HG02885 (cell line): Measurements from ENCODE around the gene EIF5A2.
A peak's percentile ranks its signal among the peaks of the same experiment; 100 is the strongest.
"Not testable (repeated sequence)": the region's sequence is repeated elsewhere in the genome, so short reads cannot be mapped to it uniquely, and the experiment has no call there.

ENCODE experiments used
- ATAC-seq: cut with Tn5 transposase; IDR thresholded peaks from one replicate; pipeline ENCODE4 v1.9.1; 2021; ENCODE audit warnings: mild to moderate bottlenecking; ENCODE audit not compliant: unreplicated experiment, poor library complexity

EIF5A2 gene

DNA sequence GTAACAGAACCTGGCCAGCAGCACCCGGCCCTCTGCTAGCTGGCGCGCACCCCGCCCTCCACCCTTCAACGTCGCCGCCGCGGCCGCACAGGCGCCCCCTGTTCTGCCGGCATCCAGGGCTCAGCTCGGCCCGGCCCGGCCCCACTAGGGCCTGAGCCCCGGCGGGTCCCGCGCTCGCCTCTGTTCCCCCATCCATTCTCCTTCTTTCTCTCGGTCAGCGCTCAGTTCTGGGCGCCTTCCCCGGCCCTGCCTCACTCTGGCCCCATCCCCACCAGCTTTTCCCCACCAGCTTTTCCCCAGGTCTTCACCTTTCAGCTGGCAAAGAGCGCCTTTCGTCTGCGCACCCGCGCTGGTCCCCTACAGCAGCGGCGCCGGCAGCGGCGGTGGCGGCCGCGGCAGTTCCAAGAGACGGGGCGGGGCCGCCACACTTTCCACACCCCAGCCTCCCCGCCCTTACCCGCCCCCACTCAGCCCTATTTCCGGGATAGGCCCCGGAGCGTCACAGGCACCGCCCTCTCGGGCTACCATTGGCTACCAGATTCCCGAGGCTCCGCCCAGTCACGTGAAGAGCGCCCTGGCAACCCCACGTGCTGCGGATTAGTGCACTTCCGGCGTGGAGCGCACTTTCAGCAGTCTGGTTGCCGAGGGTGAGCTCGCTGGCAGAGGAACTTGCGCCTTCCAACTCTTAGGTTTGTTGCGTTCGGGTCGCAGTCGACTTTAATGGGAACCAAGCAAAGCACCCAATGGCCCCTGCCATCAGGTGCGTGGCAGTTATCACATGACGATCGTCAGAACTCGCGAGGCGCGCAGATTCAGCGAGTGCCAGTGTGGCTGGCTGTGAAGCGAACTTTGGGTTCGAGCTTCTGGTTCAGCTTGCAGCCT lies at the start of gene EIF5A2:
Gene EIF5A2 (minus strand): TSS at position 403 of the 882 bp plus-strand sequence. CDS start 831 bp downstream, outside the sequence.
- peak; percentile 92 for ATAC-seq

DNA sequence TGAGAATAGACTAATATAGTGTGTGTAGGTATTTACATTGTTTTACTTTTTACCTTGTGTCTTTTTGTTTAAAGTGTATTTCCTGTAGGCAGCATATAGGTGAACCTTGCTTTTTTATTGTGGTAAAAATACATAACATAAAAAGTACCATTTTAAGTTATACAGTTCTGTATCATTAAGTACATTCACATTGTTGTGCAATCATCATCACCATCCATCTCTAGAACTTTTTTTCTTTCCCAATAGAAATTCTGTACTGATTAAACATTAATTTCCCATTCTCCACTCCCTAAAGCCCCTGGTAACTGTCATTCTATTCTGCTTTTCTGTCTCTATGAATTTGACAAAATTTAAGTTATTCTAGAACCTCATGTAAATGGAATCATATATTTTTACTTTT lies 48.2 kb upstream of the EIF5A2 start:
- no peak for ATAC-seq

DNA sequence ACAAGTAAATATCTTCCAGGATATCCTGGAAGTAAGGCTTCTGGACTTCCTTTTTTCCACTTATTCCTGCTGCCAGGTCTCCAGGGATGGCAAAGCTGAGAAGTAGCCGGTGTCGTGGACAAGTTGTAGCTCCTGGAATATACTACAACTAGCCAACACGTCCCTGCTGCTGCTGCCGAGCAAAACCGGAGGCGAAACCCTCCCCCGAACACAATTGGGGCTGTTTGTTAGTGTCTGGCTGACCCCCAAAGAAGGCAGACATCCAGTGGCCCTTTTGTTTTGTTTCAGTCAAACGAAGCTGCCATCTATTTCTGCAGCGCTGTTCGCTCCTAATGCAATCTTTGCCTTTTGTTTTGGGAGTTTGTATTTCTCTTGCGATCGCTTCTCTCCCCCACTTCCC lies 45.3 kb upstream of the EIF5A2 start:
- ATAC-seq = no peak

DNA sequence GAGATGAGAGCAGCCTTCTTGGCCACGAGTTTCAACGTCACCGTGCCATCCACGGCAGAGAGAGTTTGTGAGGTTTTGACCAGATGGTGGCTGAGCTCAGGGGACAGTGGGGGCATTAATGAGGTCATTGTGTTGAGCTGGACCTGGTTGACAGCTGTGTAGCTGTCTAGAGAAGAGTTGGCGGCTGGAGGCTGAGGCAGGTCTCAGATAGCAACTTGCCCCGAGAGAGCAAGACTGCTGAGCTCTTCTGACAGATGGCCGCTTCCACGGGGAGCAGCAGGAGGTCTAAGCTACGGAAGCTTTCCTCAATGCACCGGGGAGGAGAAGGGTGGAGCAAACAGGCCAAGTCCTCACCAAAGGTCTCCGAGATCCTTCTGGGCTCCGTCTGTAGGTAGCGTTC lies 44.8 kb upstream of the EIF5A2 start:
- no peak for ATAC-seq

DNA sequence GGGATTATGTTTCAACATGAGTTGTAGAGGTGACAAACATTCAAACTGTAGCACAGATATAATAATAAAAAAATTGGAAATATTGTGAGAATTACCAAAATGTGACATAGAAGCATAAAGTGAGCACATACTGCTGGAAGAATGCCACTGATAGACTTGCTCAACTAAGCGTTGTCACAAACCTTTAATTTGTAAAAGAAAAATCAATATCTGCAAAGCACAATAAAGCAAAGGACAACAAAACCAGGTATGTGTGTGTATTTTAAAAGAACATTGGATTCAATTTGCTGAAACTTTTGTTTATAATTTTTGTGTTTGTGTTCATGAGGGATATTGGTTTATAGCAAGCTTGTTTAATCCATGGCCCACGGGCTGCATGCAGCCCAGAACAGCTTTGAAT lies 40.8 kb upstream of the EIF5A2 start:
- no peak for ATAC-seq

DNA sequence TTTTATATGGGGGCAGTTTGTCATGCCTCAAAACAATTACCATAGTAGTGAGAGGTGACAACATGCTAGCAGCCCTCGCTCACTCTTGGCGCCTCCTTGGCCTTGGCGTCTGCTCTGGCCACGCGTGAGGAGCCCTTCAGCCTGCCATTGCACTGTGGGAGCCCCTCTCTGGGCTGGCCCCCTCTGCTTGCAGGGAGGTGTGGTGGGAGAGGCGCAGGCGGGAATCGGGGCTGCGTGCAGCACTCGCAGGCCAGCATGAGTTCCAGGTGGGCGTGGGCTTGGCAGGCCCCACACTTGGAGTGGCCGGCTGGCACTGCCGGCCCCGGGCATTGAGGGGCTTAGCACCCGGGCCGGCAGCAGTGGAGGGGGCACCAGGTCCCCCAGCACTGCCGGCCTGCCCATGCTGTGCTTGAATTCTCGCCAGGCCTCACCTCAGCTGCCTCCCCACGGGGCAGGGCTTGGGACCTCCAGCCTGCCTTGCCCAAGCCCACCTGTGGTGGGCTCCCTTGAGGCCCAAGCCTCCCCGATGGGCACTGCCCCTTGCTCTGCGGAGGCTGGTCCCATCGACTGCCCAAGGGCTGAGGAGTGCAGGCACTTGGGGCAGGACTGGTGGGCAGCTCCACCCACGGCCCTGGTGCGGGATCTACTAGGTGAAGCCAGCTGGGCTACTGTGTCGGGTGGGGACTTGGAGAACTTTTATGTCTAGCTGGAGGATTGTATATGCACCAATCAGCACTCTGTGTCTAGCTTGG lies 38.8 kb upstream of the EIF5A2 start:
- ATAC-seq = no peak

DNA sequence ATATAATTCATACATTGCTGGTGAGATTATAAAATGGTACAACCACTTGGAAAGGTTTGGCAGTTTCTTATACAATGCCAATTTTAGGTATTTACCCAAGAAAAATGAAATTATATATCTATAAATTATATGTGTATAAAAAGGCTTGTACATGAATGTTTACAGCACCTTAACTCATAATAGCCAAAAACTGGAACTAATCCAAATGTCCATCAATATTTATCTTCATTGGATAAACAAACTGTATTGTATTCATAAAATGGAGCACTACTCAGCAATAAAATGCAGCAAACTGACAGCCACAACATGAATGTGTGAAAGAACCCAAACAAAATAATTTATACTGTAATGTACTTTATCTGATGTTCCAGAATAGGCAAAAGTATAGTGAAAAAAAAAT lies 33.6 kb upstream of the EIF5A2 start:
- no peak for ATAC-seq

DNA sequence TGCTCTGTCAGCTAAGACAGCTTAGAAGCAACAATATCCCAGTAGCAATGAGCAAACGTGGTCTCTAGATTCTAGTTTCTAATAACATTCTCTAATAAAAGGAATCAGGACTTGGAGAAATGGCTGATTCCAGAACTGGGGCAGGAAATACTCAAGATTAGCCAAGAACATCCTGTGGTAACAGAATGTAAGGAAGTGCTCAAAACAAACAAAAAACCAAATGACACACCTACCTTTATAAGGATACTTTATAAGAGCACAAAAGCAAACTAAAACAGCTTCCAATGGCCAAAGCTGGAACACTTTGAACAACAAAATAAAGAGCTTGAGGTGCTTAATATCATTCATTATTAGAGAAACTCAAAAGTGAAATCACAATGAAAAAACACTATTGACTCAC lies 33.1 kb upstream of the EIF5A2 start:
- ATAC-seq = no peak

DNA sequence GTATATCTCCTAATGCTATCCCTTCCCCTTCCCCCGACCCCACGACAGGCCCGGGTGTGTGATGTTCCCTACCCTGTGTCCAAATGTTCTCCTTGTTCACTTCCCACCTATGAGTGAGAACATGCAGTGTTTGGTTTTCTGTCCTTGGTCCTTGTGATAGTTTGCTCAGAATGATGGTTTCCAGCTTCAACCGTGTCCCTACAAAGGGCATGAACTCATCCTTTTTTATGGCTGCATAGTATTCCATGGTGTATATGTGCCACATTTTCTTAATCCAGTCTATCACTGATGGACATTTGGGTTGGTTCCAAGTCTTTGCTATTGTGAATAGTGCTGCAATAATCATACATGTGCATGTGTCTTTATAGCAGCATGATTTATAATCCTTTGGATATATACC lies 24.6 kb upstream of the EIF5A2 start:
- ATAC-seq = not testable (repeated sequence)

DNA sequence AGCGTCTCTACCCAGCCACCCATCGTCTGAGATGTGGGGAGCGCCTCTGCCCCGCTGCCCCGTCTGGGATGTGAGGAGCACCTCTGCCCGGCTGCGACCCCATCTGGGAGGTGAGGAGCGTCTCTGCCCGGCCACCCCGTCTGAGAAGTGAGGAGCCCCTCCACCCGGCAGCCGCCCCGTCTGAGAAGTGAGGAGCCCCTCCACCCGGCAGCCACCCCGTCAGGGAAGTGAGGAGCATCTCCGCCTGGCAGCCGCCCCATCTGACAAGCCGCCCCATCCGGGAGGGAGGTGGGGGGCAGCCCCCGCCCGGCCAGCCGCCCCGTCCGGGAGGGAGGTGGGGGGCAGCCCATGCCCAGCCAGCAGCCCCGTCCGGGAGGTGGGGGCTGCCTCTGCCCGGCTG lies 15.1 kb upstream of the EIF5A2 start:
- ATAC-seq = not testable (repeated sequence)

DNA sequence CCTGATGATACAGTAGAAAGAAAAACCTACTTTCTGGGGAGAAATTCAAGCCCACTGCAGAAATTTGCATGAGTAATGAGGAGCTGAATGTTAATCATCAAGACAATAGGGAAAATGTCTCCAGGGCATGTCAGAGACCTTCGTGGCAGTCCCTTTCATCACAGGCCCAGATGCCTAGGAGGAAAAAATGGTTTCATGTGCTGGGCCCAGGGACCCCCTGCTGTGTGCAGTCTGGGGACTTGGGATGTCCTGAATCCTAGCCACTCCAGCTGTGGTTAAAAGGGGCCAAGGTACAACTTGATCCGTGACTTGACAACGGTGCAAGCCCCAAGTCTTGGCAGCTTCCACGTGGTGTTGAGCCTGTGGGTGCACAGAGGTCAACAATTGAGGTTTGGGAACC lies 10.3 kb upstream of the EIF5A2 start:
- ATAC-seq = no peak

DNA sequence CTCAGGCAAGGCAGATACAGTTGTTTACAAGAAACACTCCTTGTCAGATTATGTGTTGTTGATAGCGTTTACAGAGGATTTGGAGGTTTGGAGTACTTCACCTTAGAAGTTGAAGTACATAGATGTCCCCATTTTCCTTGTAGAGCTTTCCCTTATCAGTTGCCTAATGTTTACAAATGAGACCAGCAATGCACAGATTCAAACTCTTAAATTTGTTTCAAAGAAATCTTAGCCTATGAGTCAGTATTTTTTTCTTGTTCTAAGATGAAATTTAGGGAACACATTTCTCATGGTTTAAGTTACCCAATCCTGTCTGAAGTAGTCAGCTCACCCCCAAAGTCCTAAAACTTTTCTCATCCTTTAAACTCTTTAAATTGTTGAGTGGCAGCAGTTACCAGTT lies 6.3 kb upstream of the EIF5A2 start:
- ATAC-seq = no peak

DNA sequence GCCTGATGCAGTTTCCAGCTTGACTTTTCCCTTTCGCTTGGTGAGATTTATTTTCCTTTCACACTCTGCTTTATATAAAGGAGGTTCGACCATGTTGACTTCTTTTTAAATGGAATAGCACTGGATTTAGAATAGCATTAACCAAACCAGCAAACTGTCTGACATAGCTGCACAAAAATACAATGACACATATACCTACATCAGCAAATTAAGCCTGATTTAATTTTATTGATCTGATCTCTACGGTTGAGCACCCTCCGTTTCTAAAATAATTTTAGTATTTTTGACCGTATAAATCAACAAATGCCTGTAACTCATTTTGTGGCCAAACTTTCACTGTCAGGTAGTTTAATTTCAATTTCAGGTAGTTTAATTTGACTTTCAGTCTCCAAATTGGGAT lies 5.8 kb upstream of the EIF5A2 start:
- no peak for ATAC-seq

DNA sequence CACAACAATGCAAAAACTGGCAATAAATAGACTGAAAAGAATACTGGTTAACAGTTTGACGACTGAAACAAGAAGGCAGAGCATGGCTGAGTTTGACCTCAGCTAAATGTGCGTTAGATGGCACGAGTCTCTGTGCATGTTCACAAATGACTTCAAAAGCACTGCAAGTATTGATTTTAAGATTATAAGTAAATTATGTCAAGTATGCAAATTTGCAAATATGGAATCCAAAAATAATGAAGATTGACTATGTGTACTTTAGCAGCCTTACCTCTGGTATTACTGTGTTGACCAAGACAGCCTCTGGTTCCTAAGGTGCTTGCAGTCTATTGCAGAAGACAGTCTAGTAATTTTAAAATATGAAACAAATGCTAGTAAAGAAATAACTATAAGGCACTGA lies 2.6 kb upstream of the EIF5A2 start:
- no peak for ATAC-seq

DNA sequence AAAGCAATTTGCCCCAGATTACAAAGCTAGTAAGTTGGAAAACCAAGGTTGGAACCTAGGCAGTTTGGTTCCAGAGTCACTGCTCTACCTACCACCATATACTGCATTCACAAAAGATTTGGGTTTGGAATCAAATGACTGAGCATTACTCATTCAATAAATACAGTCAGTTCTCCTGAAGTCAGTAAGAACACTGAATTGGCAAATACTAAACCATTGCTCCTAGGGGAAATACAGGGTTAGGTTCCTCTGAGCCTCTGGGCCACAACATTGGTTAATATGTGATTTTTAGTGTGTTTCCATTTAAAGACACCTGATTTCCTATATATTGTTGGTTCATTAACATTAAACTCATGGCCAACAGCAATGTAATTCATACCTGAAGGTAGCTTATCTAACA lies 2.1 kb upstream of the EIF5A2 start:
- ATAC-seq = no peak

DNA sequence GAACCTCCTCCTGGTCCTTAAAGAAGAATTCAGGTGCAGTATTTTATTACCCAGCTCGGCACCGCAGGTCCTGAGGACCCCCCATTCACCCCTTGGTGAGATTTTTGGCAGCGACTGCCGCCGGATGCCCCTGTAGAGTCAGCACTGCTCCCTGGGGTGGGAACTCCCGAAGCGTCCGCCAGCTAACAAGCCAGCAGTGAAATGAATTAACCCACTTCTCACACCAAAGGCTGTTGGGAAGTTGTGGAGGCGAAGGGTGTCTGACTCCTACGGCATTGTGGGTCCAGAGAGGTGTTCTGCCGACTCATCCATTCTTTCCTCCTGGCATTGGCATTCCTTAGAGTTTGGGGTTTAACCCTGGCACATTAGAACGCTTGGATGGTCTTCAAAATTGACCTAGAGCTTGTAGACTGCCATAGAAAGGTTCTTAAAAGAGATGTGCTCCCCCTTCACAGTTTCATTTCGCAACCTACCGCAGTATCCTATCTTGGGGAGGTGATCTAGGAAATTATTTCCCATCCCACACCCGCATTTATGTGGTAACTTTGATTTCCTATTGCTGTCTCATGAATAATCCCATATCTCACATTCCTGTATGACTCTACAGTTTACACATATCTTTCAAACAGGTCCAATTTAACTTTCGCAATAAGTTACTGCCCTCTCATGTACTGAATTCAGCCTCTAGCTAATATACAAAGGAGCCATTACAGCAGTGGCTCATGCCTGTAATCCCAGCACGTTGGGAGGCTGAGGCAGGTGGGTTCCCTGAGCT lies 879 bp upstream of the EIF5A2 start:
- ATAC-seq = no peak

DNA sequence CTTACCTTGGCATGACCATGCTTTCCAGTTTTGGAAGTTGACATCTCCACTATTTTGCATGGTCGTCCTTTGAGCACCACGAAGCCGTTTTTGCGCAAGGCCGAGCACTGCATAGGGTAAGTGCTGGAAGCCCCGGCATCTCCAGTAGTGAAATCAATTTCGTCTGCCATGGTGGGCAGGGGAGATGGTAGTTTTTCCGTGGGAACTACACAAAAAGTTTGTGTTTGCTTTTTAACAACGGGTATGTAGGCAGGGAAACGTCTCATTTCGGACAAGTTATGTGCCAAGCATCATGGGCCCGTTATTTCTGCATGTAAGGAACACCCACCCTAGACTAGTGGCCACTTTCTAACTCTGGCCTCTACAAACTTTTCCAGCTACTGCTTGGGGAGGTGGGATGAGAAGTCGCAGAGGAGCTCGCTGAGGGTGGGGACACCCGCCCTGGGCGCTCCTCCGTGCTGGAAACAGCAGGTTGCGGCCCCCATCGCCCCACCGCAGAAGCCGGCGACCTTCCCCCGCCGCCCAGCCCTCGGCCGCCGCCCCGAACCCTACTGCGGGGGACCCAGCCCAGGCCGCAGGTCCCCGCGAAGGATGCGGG lies 701 bp downstream of the EIF5A2 start:
- ATAC-seq = no peak

DNA sequence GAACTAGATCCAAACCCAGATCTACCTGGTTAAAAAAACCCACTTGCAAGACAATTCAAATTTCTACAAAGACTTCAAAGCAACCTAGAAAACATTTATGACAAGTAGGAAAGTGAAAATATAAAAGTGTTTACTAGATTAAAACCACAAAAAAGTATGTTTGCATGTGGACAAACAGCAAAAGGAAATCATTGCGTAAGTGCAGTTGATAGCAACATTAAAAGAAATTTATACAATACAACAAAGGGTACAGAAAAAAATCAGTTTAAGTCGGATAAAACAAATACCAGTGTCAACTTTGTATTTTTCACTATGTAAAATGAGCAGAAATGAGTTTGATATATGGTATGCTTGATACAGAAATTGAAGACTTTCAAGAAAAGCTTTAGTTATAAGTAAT lies 2.6 kb downstream of the EIF5A2 start:
- no peak for ATAC-seq

DNA sequence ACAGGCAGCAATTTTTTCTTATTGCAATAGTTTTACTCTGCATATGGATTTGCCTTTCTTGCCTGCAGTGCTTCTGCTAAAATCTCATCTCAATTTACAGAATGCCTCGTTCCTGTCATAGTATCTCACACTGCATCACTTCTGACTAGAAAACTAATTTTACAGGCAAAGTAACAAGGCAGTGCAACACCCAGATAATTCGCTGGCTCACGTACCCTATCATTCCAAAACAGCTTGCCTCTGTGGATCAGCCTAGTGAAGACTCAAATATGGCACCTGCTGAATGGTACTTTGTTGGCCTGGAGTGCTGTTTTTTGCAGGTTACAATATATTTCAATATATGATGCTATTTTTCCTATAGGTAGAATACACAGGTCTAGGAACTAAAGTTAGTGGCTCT lies 5.3 kb downstream of the EIF5A2 start:
- no peak for ATAC-seq

DNA sequence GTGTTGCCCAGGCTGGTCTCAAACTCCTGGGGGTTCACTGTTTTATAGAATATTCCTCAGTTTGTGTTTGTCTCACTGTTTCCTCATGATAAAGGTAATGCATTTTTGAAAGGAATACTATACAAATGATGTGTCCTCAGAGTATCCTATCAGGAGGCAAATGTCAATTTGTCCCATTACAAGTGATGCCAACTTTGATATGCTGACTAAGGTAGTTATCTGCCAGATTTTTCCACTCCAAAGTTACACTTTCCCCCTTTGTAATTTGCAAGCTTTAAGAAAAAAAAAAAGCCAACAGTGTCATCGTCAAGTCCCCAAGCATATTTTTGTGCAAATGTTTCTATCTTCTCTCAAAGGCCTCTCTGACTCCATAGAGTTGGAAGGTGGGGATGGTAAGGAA lies 9.0 kb downstream of the EIF5A2 start:
- ATAC-seq = no peak

DNA sequence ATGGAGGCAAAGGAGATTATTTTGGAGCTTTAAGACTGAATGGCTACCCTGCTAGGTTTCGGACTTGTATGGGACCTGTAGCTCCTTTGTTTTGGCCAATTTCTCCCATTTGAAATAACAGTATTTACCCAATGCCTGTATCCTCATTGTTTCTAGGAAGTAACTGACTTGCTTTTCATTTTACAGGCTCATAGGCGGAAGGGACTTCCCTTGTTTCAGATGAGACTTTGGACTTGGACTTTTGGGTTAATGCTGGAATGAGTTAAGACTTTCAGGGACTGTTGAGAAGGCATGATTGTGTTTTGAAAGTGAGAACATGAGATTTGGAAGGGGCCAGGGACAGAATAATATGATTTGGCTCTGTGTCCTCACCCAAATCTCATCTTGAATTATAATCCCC lies 10.5 kb downstream of the EIF5A2 start:
- ATAC-seq = no peak
